Measurements from ENCODE around the gene SYN1.
"Not testable (repeated sequence)": the region's sequence is repeated elsewhere in the genome, so short reads cannot be mapped to it uniquely, and the experiment has no call there.

Gene SYN1

GRCh38 chrX:47619486-47620302 lies at the start of gene SYN1:
Gene SYN1 (minus strand): TSS chrX:47619857. CDS start chrX:47619728, 129 bp downstream.
- peak; percentile 85 for DNase-seq (ENCODE audit: low read depth)
- no peak within 1 kb of the TSS for H3K4me3 ChIP-seq (ENCODE audit: low read depth, low read length)

DNA sequence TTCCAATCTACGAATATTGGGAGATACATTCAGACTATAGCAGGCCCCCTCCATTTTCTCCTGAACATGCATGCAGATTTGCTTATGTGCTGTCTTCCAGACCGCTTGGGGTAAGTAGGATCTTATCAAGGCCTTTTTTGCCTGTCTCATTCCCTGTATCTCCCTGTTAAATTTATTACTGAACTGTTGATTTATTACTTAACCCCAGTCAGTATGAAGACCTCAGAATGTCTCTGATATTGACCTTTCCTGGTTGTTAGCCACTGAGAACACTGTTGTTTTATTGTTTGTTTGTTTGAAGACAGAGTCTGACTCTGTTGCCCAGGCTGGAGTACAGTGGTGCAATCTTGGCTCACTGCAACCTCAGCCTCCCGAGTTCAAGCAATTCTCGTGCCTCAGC lies 46.1 kb upstream of the SYN1 start:
- H3K4me3 ChIP-seq (ENCODE audit: low read depth, low read length); DNase-seq (ENCODE audit: low read depth): not testable (repeated sequence)

More at GRCh38 chrX:47619486-47620302, at the start of gene SYN1:
- TF ChIP-seq MAX (IDR thresholded peaks at IDR 0.05; ENCODE audit: low read depth, low read length) = peak; percentile 52; the same call in 1 of the 2 replicates
- TF ChIP-seq POLR2A (IDR thresholded peaks at IDR 0.05; ENCODE audit: extremely low read depth, insufficient read length) = no peak

DNA sequence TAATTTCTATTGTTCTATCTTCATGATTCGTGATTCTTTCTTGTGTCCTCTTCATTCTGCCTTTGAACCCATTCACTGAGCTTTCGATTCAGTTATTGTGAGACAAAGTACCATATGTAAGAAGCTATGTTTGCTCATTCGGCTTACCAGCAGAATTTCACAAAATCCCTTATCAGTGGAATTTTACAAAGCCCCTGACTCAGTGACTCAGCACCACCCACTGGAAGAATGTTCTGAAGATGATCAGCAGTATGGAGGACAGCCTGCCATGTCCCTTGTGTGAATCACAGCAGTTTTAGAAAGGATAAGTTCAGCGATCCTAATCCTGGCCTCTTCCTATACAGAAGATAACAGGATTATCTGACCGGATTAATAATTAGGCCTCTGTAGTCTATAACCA lies 45.1 kb upstream of the SYN1 start:
- DNase-seq (ENCODE audit: low read depth) = no peak
- H3K4me3 ChIP-seq (ENCODE audit: low read depth, low read length) = no peak overlapping the region
- TF ChIP-seq, protein P1, sequence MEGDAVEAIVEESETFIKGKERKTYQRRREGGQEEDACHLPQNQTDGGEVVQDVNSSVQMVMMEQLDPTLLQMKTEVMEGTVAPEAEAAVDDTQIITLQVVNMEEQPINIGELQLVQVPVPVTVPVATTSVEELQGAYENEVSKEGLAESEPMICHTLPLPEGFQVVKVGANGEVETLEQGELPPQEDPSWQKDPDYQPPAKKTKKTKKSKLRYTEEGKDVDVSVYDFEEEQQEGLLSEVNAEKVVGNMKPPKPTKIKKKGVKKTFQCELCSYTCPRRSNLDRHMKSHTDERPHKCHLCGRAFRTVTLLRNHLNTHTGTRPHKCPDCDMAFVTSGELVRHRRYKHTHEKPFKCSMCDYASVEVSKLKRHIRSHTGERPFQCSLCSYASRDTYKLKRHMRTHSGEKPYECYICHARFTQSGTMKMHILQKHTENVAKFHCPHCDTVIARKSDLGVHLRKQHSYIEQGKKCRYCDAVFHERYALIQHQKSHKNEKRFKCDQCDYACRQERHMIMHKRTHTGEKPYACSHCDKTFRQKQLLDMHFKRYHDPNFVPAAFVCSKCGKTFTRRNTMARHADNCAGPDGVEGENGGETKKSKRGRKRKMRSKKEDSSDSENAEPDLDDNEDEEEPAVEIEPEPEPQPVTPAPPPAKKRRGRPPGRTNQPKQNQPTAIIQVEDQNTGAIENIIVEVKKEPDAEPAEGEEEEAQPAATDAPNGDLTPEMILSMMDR (IDR thresholded peaks at IDR 0.05; ENCODE audit: low read depth, low read length) = no peak
- no peak for TF ChIP-seq MYC (IDR thresholded peaks at IDR 0.05; ENCODE audit: low read depth, low read length)
- TF ChIP-seq MAX (IDR thresholded peaks at IDR 0.05; ENCODE audit: low read depth, low read length) = no peak
- no peak for TF ChIP-seq POLR2A (IDR thresholded peaks at IDR 0.05; ENCODE audit: extremely low read depth, insufficient read length)

GRCh38 chrX:47662144-47662657 lies 42.5 kb upstream of the SYN1 start:
- no peak overlapping the region for H3K4me3 ChIP-seq (ENCODE audit: low read depth, low read length)
- TF ChIP-seq POLR2A (IDR thresholded peaks at IDR 0.05; ENCODE audit: extremely low read depth, insufficient read length) (no peak), MAX (IDR thresholded peaks at IDR 0.05; ENCODE audit: low read depth, low read length) (peak; percentile 68), MYC (IDR thresholded peaks at IDR 0.05; ENCODE audit: low read depth, low read length) (peak; percentile 65)
- TF ChIP-seq, protein P1 (IDR thresholded peaks at IDR 0.05; ENCODE audit: low read depth, low read length) = no peak
- DNase-seq (ENCODE audit: low read depth) = peak; percentile 82

- TF ChIP-seq POLR2A (IDR thresholded peaks at IDR 0.05; ENCODE audit: extremely low read depth, insufficient read length) = no peak
- TF ChIP-seq, protein P1 (IDR thresholded peaks at IDR 0.05; ENCODE audit: low read depth, low read length) = no peak
- TF ChIP-seq MAX (IDR thresholded peaks at IDR 0.05; ENCODE audit: low read depth, low read length) = no peak
- TF ChIP-seq MYC (IDR thresholded peaks at IDR 0.05; ENCODE audit: low read depth, low read length) = no peak
- no peak for DNase-seq (ENCODE audit: low read depth)
- H3K4me3 ChIP-seq (ENCODE audit: low read depth, low read length) = no peak overlapping the region
Measured at GRCh38 chrX:47661539-47661938, 41.9 kb upstream of the SYN1 start.

DNA sequence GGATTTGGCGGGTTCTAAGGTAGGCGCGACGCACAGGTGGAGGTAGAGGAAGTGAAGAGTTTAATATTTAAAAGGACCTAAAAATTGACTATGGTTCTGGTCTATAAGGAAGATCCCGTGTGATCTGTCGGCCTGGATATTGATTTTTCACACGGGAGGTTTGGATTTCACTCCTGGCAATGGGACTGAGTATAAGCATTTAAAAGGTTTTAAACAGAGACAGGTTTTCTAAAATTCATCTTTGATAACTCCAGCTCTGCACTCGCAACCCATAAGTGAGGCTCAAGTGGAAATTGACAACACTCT lies 39.7 kb upstream of the SYN1 start:
- DNase-seq (ENCODE audit: low read depth) = no peak
- TF ChIP-seq POLR2A (IDR thresholded peaks at IDR 0.05; ENCODE audit: extremely low read depth, insufficient read length) = no peak
- peak; percentile 0; the same call in 1 of the 2 replicates for TF ChIP-seq MAX (IDR thresholded peaks at IDR 0.05; ENCODE audit: low read depth, low read length)
- peak overlapping the region; percentile 60 for H3K4me3 ChIP-seq (ENCODE audit: low read depth, low read length)

- TF ChIP-seq MYC (IDR thresholded peaks at IDR 0.05; ENCODE audit: low read depth, low read length) (peak; percentile 64), POLR2A (IDR thresholded peaks at IDR 0.05; ENCODE audit: extremely low read depth, insufficient read length) (peak; percentile 60), MAX (IDR thresholded peaks at IDR 0.05; ENCODE audit: low read depth, low read length) (peak; percentile 89)
- TF ChIP-seq, protein P1 (IDR thresholded peaks at IDR 0.05; ENCODE audit: low read depth, low read length) = no peak
- peak; percentile 96 for DNase-seq (ENCODE audit: low read depth)
- peak within 1 kb of the TSS; percentile 95 for H3K4me3 ChIP-seq (ENCODE audit: low read depth, low read length)
Measured at GRCh38 chrX:47658684-47659420, 39.2 kb upstream of the SYN1 start, which contains the start of gene UXT. Gene UXT (minus strand): TSS chrX:47659180. CDS start chrX:47658927, 253 bp downstream.

Measured in NB4 (cell line).